Measurements from ENCODE around the gene FLT1. TPM values are rescaled to one million over a fixed set of nuclear protein-coding genes. Genes with fewer than 3 reads are reported as not detected.

Gene FLT1
- total RNA-seq, 3 donors from 2014 or later: 17.0 to 44.6 (median 29.0) TPM

GRCh38 chr13:28532388-28533124, 37.6 kb upstream of the FLT1 start:
- DNase-seq (ENCODE audit: low spot score in 2 of 2): no peak
- H3K9me3 ChIP-seq: no peaks in the 10 kb centered on the region
- H3K27me3 ChIP-seq: peaks cover 0 to 9% of the 10 kb centered on the region in 2 donors
- peak overlapping the region; percentile 42 to 71 (median 56) for H3K4me3 ChIP-seq
- TF ChIP-seq POLR2AphosphoS5 (IDR thresholded peaks at IDR 0.05) (no peak), POLR2A (IDR thresholded peaks at IDR 0.05) (no peak), CTCF (IDR thresholded peaks at IDR 0.05) (no peak)
- H3K4me1 ChIP-seq: peaks cover 0 to 5% of the 10 kb centered on the region in 2 donors
- H3K27ac ChIP-seq: peak overlapping the region in 1 of 2 donors; percentile 74
- H3K36me3 ChIP-seq: no peaks in the 10 kb centered on the region
- intact Hi-C loops (cut with DNase I; ENCODE audit: low total_unique reads): loop anchor here (10.0 kb wide), 1 partner anchor 92 kb away; no protein-coding TSS in a partner anchor

- no peaks in the 10 kb centered on the region for H3K36me3 ChIP-seq
- peaks cover 0 to 9% of the 10 kb centered on the region in 2 donors for H3K27me3 ChIP-seq
- peak overlapping the region in 1 of 2 donors; percentile 74 for H3K27ac ChIP-seq
- intact Hi-C loops (cut with DNase I; ENCODE audit: low total_unique reads): loop anchor here (10.0 kb wide), 1 partner anchor 93 kb away; no protein-coding TSS in a partner anchor
- TF ChIP-seq POLR2AphosphoS5 (IDR thresholded peaks at IDR 0.05) (no peak), CTCF (IDR thresholded peaks at IDR 0.05) (no peak), POLR2A (IDR thresholded peaks at IDR 0.05) (no peak)
- DNase-seq (ENCODE audit: low spot score in 2 of 2): no peak
- H3K4me1 ChIP-seq: peaks cover 0 to 5% of the 10 kb centered on the region in 2 donors
- H3K4me3 ChIP-seq: peak overlapping the region; percentile 42 to 71 (median 56)
- H3K9me3 ChIP-seq: no peaks in the 10 kb centered on the region
These were observed 37.0 kb upstream of the FLT1 start for GRCh38 chr13:28531845-28532387.

GRCh38 chr13:28531077-28531844, 36.3 kb upstream of the FLT1 start:
- H3K4me1 ChIP-seq: peaks cover 0 to 5% of the 10 kb centered on the region in 2 donors
- no peaks in the 10 kb centered on the region for H3K36me3 ChIP-seq
- peak overlapping the region in 1 of 2 donors; percentile 41 for H3K27ac ChIP-seq
- TF ChIP-seq CTCF (IDR thresholded peaks at IDR 0.05) (no peak), POLR2A (IDR thresholded peaks at IDR 0.05) (no peak), POLR2AphosphoS5 (IDR thresholded peaks at IDR 0.05) (no peak)
- no peak for DNase-seq (ENCODE audit: low spot score in 2 of 2)
- peak overlapping the region; percentile 42 to 71 (median 56) for H3K4me3 ChIP-seq
- intact Hi-C loops (cut with DNase I; ENCODE audit: low total_unique reads): loop anchor here (10.0 kb wide), 1 partner anchor 94 kb away; no protein-coding TSS in a partner anchor
- H3K9me3 ChIP-seq: no peaks in the 10 kb centered on the region
- H3K27me3 ChIP-seq: peaks cover 0 to 9% of the 10 kb centered on the region in 2 donors

- no peak for DNase-seq (ENCODE audit: low spot score in 2 of 2)
- H3K4me3 ChIP-seq: peak overlapping the region; percentile 42 to 71 (median 56)
- no peak for TF ChIP-seq CTCF (IDR thresholded peaks at IDR 0.05)
- TF ChIP-seq POLR2A (IDR thresholded peaks at IDR 0.05): no peak
- no peak for TF ChIP-seq POLR2AphosphoS5 (IDR thresholded peaks at IDR 0.05)
- intact Hi-C loops (cut with DNase I; ENCODE audit: low total_unique reads): loop anchor here (10.0 kb wide), 1 partner anchor 94 kb away; no protein-coding TSS in a partner anchor
- H3K9me3 ChIP-seq: no peaks in the 10 kb centered on the region
- peaks cover 0 to 9% of the 10 kb centered on the region in 2 donors for H3K27me3 ChIP-seq
- H3K36me3 ChIP-seq: no peaks in the 10 kb centered on the region
- peak overlapping the region in 1 of 2 donors; percentile 41 for H3K27ac ChIP-seq
- H3K4me1 ChIP-seq: peaks cover 0 to 5% of the 10 kb centered on the region in 2 donors
These were observed 35.8 kb upstream of the FLT1 start for GRCh38 chr13:28530729-28531076.

Measured in breast epithelium (tissue), 4 donors.